LNCaP clone FGC (cell line): ENCODE results near the gene TANC1.

Source experiments
- DNase-seq: peaks from one replicate; pipeline ENCODE4 v3.0.0-alpha.2; 2011; ENCODE audit warnings: low read depth
- H3K4me3 ChIP-seq: 2 replicates; pipeline ENCODE4 v1.5.1; 2011; ENCODE audit warnings: mild to moderate bottlenecking, low read depth, low read length, control low read depth
- TF ChIP-seq, protein P1 (sequence below): IDR thresholded peaks from 2 replicates; pipeline ENCODE4 v1.5.1; 2012; ENCODE audit warnings: mild to moderate bottlenecking; ENCODE audit not compliant: control insufficient read depth, insufficient read depth; ENCODE audit errors: extremely low read depth

The TANC1 gene

GRCh38 chr2:159118115-159118858 is 149.8 kb downstream of the TANC1 start:
- no peak overlapping the region for H3K4me3 ChIP-seq
- TF ChIP-seq, protein P1, sequence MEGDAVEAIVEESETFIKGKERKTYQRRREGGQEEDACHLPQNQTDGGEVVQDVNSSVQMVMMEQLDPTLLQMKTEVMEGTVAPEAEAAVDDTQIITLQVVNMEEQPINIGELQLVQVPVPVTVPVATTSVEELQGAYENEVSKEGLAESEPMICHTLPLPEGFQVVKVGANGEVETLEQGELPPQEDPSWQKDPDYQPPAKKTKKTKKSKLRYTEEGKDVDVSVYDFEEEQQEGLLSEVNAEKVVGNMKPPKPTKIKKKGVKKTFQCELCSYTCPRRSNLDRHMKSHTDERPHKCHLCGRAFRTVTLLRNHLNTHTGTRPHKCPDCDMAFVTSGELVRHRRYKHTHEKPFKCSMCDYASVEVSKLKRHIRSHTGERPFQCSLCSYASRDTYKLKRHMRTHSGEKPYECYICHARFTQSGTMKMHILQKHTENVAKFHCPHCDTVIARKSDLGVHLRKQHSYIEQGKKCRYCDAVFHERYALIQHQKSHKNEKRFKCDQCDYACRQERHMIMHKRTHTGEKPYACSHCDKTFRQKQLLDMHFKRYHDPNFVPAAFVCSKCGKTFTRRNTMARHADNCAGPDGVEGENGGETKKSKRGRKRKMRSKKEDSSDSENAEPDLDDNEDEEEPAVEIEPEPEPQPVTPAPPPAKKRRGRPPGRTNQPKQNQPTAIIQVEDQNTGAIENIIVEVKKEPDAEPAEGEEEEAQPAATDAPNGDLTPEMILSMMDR: peak; percentile 88
- DNase-seq: peak; percentile 77

- no peak for DNase-seq
- no peak overlapping the region for H3K4me3 ChIP-seq
- TF ChIP-seq, protein P1: no peak
Measured at GRCh38 chr2:159118859-159119500, 150.5 kb downstream of the TANC1 start.

DNA sequence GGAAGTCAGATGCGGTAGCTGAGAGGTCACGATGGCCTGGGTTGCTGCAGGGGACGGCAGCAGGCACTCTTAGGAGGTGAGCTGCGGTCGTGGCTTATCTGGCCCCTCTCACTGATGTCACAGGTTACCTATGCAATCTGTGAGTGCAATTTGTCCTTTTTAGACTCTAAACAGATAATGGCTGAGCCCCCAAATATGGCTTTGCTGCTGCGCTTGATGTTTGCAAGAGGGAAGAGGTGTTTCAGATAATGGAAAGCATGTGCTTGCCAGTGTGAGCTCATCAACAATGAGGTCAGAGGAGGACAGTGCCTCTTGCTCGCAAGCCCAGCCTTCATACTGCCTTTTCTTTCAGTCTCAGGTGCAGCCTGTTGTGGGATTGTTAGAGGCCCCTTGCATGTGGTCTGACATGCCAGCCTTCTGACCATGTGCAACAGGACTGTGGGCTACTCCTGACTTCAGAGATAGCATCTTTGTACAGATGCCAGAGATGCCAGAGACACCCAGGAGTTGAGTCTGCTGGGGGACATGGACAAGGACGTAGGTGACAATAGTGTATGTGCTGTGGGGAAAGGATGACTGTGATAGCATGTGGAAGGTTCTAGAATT is 151.3 kb downstream of the TANC1 start:
- DNase-seq: no peak
- TF ChIP-seq, protein P1: no peak
- H3K4me3 ChIP-seq: no peak overlapping the region

GRCh38 chr2:159123786-159124185 is 155.3 kb downstream of the TANC1 start:
- H3K4me3 ChIP-seq: no peak overlapping the region
- DNase-seq: no peak
- TF ChIP-seq, protein P1: no peak

DNA sequence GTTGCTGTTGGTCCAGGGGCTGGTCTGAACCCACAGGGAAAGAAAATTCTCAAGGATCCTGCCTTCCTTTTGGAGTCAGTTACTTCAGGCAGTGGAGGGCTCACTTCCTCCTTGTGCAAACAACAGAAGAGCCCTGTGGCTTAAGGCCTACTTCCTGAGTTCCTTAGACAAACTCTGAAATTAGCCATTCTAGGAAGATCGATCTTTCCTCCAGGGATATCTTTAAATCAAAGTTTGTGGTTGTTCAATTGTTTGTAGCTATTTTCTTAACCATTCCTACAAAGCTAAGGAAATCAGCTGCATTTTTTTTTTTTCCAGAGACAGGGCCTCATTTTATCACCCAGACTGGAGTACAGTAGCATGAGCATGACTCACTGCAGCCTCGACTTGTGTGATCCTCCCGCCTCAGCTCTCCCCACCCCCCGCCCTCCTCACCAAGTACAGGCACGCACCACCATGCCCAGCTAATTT is 156.0 kb downstream of the TANC1 start:
- TF ChIP-seq, protein P1: no peak
- no peak overlapping the region for H3K4me3 ChIP-seq
- no peak for DNase-seq

- TF ChIP-seq, protein P1: no peak
- H3K4me3 ChIP-seq: no peak overlapping the region
- peak; percentile 91 for DNase-seq
Measured at GRCh38 chr2:159124931-159125467, 156.6 kb downstream of the TANC1 start.
